Hepatocyte (in vitro differentiated cells): ENCODE results near the gene SELENOM.

Experiments
- EZH2 ChIP-seq: fragments of 200-600 bp; sonication (generic); IDR thresholded peaks from 2 replicates; pipeline ENCODE4 v1.6.1; 2016; ENCODE audit warnings: antibody characterized with exemption, mild to moderate bottlenecking, borderline replicate concordance
- EZH2phosphoT487 ChIP-seq: fragments of 200-600 bp; sonication (generic); IDR thresholded peaks from one replicate; pipeline ENCODE4 v1.6.1; 2018; ENCODE audit warnings: antibody characterized with exemption, mild to moderate bottlenecking, low read depth, moderate library complexity; ENCODE audit not compliant: unreplicated experiment, severe bottlenecking
- TF ChIP-seq, protein P1 (sequence below): fragments of 200-600 bp; sonication (generic); IDR thresholded peaks from 2 replicates; pipeline ENCODE4 v1.5.1; 2016; ENCODE audit warnings: antibody characterized with exemption, mild to moderate bottlenecking; ENCODE audit not compliant: poor library complexity

DNA sequence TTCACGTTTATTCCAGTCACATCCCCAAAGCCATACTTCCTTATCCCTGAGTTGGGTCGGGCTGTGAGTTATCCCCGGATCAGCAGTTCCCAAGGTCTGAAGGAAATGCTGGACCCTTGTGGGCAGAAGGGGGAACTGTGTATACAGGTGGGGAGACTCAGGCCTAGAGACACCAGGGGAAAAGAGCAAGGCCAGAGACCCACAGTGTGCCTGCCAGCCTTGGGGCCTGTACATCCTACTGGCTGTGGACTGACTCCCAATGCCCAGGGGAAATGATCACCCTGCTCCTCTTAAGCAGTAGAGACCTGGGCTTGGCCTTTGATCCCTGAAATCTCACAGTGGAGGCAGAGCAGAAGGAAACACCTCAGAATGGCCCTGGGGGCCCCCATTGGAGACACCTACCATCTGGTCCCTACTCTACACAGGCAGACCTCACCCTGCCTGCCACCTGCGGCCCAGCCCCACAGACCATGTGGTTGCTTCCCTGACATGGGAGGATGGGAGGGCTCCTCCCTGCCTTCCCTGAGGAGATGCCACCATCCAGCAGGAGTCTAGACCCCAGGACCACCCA lies 1.3 kb downstream of the SELENOM start:
- TF ChIP-seq, protein P1, sequence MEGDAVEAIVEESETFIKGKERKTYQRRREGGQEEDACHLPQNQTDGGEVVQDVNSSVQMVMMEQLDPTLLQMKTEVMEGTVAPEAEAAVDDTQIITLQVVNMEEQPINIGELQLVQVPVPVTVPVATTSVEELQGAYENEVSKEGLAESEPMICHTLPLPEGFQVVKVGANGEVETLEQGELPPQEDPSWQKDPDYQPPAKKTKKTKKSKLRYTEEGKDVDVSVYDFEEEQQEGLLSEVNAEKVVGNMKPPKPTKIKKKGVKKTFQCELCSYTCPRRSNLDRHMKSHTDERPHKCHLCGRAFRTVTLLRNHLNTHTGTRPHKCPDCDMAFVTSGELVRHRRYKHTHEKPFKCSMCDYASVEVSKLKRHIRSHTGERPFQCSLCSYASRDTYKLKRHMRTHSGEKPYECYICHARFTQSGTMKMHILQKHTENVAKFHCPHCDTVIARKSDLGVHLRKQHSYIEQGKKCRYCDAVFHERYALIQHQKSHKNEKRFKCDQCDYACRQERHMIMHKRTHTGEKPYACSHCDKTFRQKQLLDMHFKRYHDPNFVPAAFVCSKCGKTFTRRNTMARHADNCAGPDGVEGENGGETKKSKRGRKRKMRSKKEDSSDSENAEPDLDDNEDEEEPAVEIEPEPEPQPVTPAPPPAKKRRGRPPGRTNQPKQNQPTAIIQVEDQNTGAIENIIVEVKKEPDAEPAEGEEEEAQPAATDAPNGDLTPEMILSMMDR, result no peak
- TF ChIP-seq EZH2, result no peak
- TF ChIP-seq EZH2phosphoT487, result no peak
